B cell (primary cell): ENCODE measurements around the gene FBXL4. TPM values are rescaled to one million over a fixed set of nuclear protein-coding genes. Genes with fewer than 3 reads are reported as not detected.
"Not testable (repeated sequence)": the region's sequence is repeated elsewhere in the genome, so short reads cannot be mapped to it uniquely, and the experiment has no call there.

Source experiments
- ATAC-seq: fragments of 200-7000 bp; cut with Tn5 transposase; one replicate; pipeline ENCODE4 v1.10.0; 2021; ENCODE audit warnings: low read depth, mild to moderate bottlenecking, moderate number of reproducible peaks, moderate library complexity
- CTCF ChIA-PET: fragments of 350-600 bp; sonication (Branson Sonifier 250); formaldehyde crosslinking; loops from one replicate; lab custom pipeline; 2021; ENCODE audit warnings: antibody characterized with exemption, inconsistent platforms; lab: Charles Lee
- POLR2A ChIA-PET: fragments of 350-600 bp; sonication (Branson Sonifier 250); formaldehyde crosslinking; loops from one replicate; lab custom pipeline; 2021; ENCODE audit warnings: antibody characterized with exemption; lab: Charles Lee
- DNase-seq: peaks from one replicate; pipeline ENCODE4 v3.0.0; 2013
- H2AFZ ChIP-seq: 2 replicates; pipeline ENCODE4 v1.6.1; 2012; ENCODE audit warnings: mild to moderate bottlenecking, low read depth, low read length; ENCODE audit not compliant: insufficient read depth, poor library complexity, severe bottlenecking
- H3K27ac ChIP-seq, 2 donors: 1 replicate in 1 of 2; 2 replicates in 1 of 2; pipeline ENCODE4 v1.5.1; 2012 to 2013; ENCODE audit warnings: low read length in 2 of 2, mild to moderate bottlenecking in 2 of 2, moderate library complexity in 1 of 2
- H3K27me3 ChIP-seq, 4 experiments: fragments of 200-600 bp in 1 of 4; sonication (generic) in 1 of 4; replicated peaks in 1 of 4; 1 replicate in 2 of 4; 2 replicates in 2 of 4; pipeline versions ENCODE4 v1.6.1 to v1.7.0; 2013 to 2016; ENCODE audit warnings: low read length in 3 of 4, mild to moderate bottlenecking in 2 of 4, mixed read lengths in 1 of 4, moderate library complexity in 1 of 4; ENCODE audit not compliant: insufficient read depth in 4 of 4, control insufficient read depth in 3 of 4; ENCODE audit errors: control extremely low read depth in 1 of 4
- H3K36me3 ChIP-seq, 2 experiments: replicated peaks in 1 of 2; 1 replicate in 1 of 2; 2 replicates in 1 of 2; pipeline versions ENCODE4 v1.6.1 to v1.7.1; 2013; ENCODE audit warnings: low read length in 1 of 2; ENCODE audit not compliant: insufficient read depth in 2 of 2, control insufficient read depth in 1 of 2; ENCODE audit errors: control extremely low read depth in 1 of 2, extremely low read depth in 1 of 2
- H3K4me1 ChIP-seq, 2 donors: fragments of 200-600 bp in 1 of 2; sonication (generic) in 1 of 2; 1 replicate in 1 of 2; 2 replicates in 1 of 2; pipeline versions ENCODE4 v1.5.1 to v1.6.1; 2013 to 2017; ENCODE audit warnings: low read length in 2 of 2; ENCODE audit not compliant: control insufficient read depth in 2 of 2, insufficient read depth in 2 of 2
- H3K4me2 ChIP-seq: replicated peaks from 2 replicates; pipeline ENCODE3; 2012; ENCODE audit warnings: mild to moderate bottlenecking, low read depth, low read length; ENCODE audit not compliant: poor library complexity, severe bottlenecking
- H3K4me3 ChIP-seq, 5 experiments: fragments of 200-600 bp in 1 of 5; sonication (generic) in 1 of 5; 1 replicate in 3 of 5; 2 replicates in 2 of 5; pipeline versions ENCODE4 v1.5.1 to v1.7.0; 2011 to 2016; ENCODE audit warnings: low read length in 4 of 5, mild to moderate bottlenecking in 4 of 5, low read depth in 2 of 5, control low read depth in 1 of 5, moderate library complexity in 1 of 5; ENCODE audit not compliant: insufficient read depth in 1 of 5; ENCODE audit errors: control extremely low read depth in 1 of 5, extremely low read depth in 1 of 5
- H3K79me2 ChIP-seq: fragments of 200-600 bp; sonication (generic); one replicate; pipeline ENCODE4 v1.6.0; 2016; ENCODE audit warnings: low read length; ENCODE audit not compliant: control insufficient read depth, insufficient read depth
- H3K9ac ChIP-seq: fragments of 200-600 bp; sonication (generic); 2 replicates; pipeline ENCODE4 v1.6.1; 2017; ENCODE audit warnings: mild to moderate bottlenecking, low read length, moderate library complexity
- H3K9me3 ChIP-seq, 3 donors: one replicate each; pipeline versions ENCODE4 v1.6.1 to v1.7.1; 2013; ENCODE audit warnings: low read length in 2 of 3; ENCODE audit not compliant: control insufficient read depth in 2 of 3, insufficient read depth in 1 of 3; ENCODE audit errors: control extremely low read depth in 1 of 3
- H4K20me1 ChIP-seq: 2 replicates; pipeline ENCODE4 v1.6.0; 2012; ENCODE audit warnings: mild to moderate bottlenecking, low read length; ENCODE audit not compliant: insufficient read depth, control insufficient read depth, poor library complexity, severe bottlenecking
- H3K27ac Mint-ChIP-seq: one replicate; pipeline ENCODE4 v1.8.0; 2021; ENCODE audit warnings: mixed read lengths
- H3K27me3 Mint-ChIP-seq: one replicate; pipeline ENCODE4 v1.8.0; 2021; ENCODE audit warnings: mixed read lengths
- H3K4me1 Mint-ChIP-seq: one replicate; pipeline ENCODE4 v1.8.0; 2021; ENCODE audit warnings: mixed read lengths
- H3K4me3 Mint-ChIP-seq: one replicate; pipeline ENCODE4 v1.8.0; 2021; ENCODE audit warnings: mixed read lengths
- H3K9me3 Mint-ChIP-seq: one replicate; pipeline ENCODE4 v1.8.0; 2022; ENCODE audit warnings: mixed read lengths; ENCODE audit not compliant: insufficient read depth
- EZH2 ChIP-seq: IDR thresholded peaks from 2 replicates; pipeline ENCODE4 v1.6.1; 2012; ENCODE audit warnings: borderline replicate concordance, low read depth, mild to moderate bottlenecking, moderate library complexity, low read length; ENCODE audit not compliant: insufficient read depth, poor library complexity, severe bottlenecking
- WGBS: methylation state at CpG from one replicate; pipeline ENCODE4 v1.1.5; 2013; ENCODE audit warnings: missing lambda C conversion rate; ENCODE audit not compliant: insufficient coverage; 5-methylcytosine and 5-hydroxymethylcytosine counted together
- intact Hi-C: fragments of 100-400 bp; cut with micrococcal nuclease; formaldehyde crosslinking; loops from one replicate; pipeline ENCODE4 v1.10.0; 2022
- polyA plus RNA-seq: library from polyadenylated mRNA; depleted of rRNA; stranded (reverse); fragments of >200 nt; gene quantifications from 2 replicates; pipeline ENCODE4 v1.2.3, GENCODE V29; 2012
- total RNA-seq, 2 donors: library from RNA; stranded (reverse); fragments of 120-200 nt in 1 of 2; gene quantifications; 1 replicate in 1 of 2; 2 replicates in 1 of 2; pipeline versions ENCODE4 v1.2.3 to v1.2.4, GENCODE V29; 2013 to 2022
- TF ChIP-seq, protein P1 (sequence below): fragments of 200-600 bp; IDR thresholded peaks from one replicate; pipeline ENCODE4 v1.8.0; 2022; ENCODE audit warnings: antibody characterized with exemption, mild to moderate bottlenecking

Gene FBXL4
- total and polyA plus RNA-seq, 2 donors (not counting 1 experiment from before 2014, with no cell fraction given), result 9.2 to 22.0 TPM

DNA sequence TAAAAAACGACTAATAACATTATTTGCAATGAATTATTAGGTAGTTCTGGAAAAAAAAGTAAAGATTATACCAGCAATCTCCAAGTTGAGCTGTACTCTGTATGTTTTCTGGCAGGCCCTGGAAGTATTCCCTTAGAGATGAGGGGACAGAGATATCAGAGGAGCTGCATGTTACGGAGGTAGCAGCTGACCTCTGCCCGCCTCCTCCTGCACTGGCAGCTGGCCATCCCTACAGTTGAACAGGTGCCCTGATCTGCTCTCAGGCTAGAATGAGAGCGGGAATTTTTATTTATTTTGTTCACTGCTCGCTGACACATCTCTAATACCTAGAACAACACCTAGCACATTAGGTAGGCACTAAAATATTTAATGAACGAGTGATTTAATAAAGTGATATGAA is 23.1 kb downstream of the FBXL4 start:
- DNase-seq (no peak), ATAC-seq (no peak)
- H2AFZ ChIP-seq, result no peak overlapping the region
- Mint-ChIP-seq H3K4me3 (no peak overlapping the region), H3K9me3 (no peaks in the 10 kb centered on the region), H3K27ac (no peak overlapping the region), H3K4me1 (peaks cover 22% of the 10 kb centered on the region), H3K27me3 (no peaks in the 10 kb centered on the region)
- H3K4me1 ChIP-seq, result peaks cover 2 to 6% of the 10 kb centered on the region in 2 donors
- H3K79me2 ChIP-seq, result peaks cover 10% of the 10 kb centered on the region
- H3K27me3 ChIP-seq, result no peaks in the 10 kb centered on the region
- CTCF ChIA-PET, result no interaction called here
- TF ChIP-seq, protein P1, sequence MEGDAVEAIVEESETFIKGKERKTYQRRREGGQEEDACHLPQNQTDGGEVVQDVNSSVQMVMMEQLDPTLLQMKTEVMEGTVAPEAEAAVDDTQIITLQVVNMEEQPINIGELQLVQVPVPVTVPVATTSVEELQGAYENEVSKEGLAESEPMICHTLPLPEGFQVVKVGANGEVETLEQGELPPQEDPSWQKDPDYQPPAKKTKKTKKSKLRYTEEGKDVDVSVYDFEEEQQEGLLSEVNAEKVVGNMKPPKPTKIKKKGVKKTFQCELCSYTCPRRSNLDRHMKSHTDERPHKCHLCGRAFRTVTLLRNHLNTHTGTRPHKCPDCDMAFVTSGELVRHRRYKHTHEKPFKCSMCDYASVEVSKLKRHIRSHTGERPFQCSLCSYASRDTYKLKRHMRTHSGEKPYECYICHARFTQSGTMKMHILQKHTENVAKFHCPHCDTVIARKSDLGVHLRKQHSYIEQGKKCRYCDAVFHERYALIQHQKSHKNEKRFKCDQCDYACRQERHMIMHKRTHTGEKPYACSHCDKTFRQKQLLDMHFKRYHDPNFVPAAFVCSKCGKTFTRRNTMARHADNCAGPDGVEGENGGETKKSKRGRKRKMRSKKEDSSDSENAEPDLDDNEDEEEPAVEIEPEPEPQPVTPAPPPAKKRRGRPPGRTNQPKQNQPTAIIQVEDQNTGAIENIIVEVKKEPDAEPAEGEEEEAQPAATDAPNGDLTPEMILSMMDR, result no peak
- TF ChIP-seq EZH2, result no peak
- H3K9ac ChIP-seq, result no peak overlapping the region
- H3K36me3 ChIP-seq, result peaks cover 13 to 17% of the 10 kb centered on the region in 2 experiments
- H3K27ac ChIP-seq, result no peak overlapping the region
- no peak overlapping the region for H3K4me2 ChIP-seq
- 94% methylated on average over 2 of the region's 6 CpGs for WGBS
- H3K4me3 ChIP-seq, result no peak overlapping the region
- H4K20me1 ChIP-seq, result peaks cover 9% of the 10 kb centered on the region
- no peaks in the 10 kb centered on the region for H3K9me3 ChIP-seq
- POLR2A ChIA-PET, result no interaction called here
- intact Hi-C loops, result no loop called here

DNA sequence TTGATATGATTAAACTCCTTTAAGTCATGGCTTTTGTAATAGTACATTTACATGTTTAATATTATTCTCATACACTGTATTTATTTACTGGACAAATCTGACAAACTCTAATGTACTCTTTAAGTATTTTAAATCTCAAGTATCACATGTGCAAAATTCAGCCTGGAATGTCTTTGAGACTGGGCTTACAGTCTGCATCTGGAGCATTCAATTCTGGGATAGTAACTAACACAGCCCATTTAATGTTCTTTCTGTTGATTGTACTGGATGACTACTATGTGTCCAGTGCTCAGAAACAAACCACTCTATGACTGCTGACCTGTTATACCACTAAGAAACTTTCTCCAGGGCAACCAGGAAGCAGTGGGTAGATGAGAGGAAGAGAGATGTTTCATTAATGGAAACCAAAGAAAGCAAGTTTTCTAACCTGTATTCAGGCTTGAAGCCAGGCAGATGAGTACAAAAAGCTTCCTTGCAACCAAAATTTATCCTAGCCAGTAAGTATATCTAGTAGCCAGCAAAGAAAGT is 26.8 kb downstream of the FBXL4 start:
- Histone ChIP-seq H2AFZ (no peak overlapping the region), H3K9me3 (no peaks in the 10 kb centered on the region), H3K4me2 (no peak overlapping the region), H4K20me1 (peaks cover 4% of the 10 kb centered on the region), H3K4me1 (no peaks in the 10 kb centered on the region), H3K36me3 (peaks cover 9 to 15% of the 10 kb centered on the region in 2 experiments), H3K9ac (no peak overlapping the region), H3K4me3 (no peak overlapping the region), H3K27ac (no peak overlapping the region), H3K79me2 (no peaks in the 10 kb centered on the region), H3K27me3 (no peaks in the 10 kb centered on the region)
- Mint-ChIP-seq H3K27me3 (no peaks in the 10 kb centered on the region), H3K4me1 (peaks cover 5% of the 10 kb centered on the region), H3K27ac (no peak overlapping the region), H3K9me3 (no peaks in the 10 kb centered on the region), H3K4me3 (no peak overlapping the region)
- POLR2A ChIA-PET, result no interaction called here
- intact Hi-C loops, result no loop called here
- CTCF ChIA-PET, result no interaction called here
- no peak for TF ChIP-seq EZH2
- TF ChIP-seq, protein P1, result no peak
- DNase-seq (no peak), ATAC-seq (no peak)

DNA sequence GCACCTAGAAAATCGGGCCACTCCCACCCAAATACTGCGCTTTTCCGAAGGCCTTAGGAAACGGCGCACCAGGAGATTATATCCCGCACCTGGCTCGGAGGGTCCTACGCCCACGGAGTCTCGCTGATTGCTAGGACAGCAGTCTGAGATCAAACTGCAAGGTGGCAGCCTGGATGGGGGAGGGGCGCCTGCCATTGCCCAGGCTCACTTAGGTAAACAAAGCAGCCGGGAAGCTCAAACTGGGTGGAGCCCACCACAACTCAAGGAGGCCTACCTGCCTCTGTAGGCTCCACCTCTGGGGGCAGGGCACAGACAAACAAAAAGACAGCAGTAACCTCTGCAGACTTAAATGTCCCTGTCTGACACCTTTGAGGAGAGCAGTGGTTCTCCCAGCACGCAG is 36.8 kb downstream of the FBXL4 start:
- H3K4me2 ChIP-seq, ATAC-seq, H3K27ac ChIP-seq, H3K4me3 ChIP-seq, DNase-seq, H3K36me3 ChIP-seq, H3K4me1 Mint-ChIP-seq, CTCF ChIA-PET, H3K27ac Mint-ChIP-seq, intact Hi-C loops, H4K20me1 ChIP-seq, H3K4me3 Mint-ChIP-seq, H3K4me1 ChIP-seq, H3K9ac ChIP-seq, POLR2A ChIA-PET, H3K27me3 Mint-ChIP-seq, H3K9me3 ChIP-seq, H3K27me3 ChIP-seq, H3K79me2 ChIP-seq, H2AFZ ChIP-seq, H3K9me3 Mint-ChIP-seq: not testable (repeated sequence)
- WGBS, result 94% methylated on average over 8 of the region's 13 CpGs
